H9 (cell line): ENCODE measurements around the gene LRRC3B. TPM values are rescaled to one million over a fixed set of nuclear protein-coding genes. Genes with fewer than 3 reads are reported as not detected.

Source experiments
- DNase-seq: peaks from one replicate; pipeline ENCODE4 v3.0.0-alpha.2; 2017
- H2AFZ ChIP-seq: one replicate; pipeline ENCODE4 v1.6.1; 2013; ENCODE audit warnings: mild to moderate bottlenecking, low read length, control low read depth, moderate library complexity
- H2AK5ac ChIP-seq: 2 replicates; pipeline ENCODE4 v1.6.1; 2013; ENCODE audit warnings: low read length, control low read depth, mixed read lengths; ENCODE audit not compliant: insufficient read length
- H2BK120ac ChIP-seq: one replicate; pipeline ENCODE4 v1.6.1; 2013; ENCODE audit warnings: low read depth, mild to moderate bottlenecking, low read length, control low read depth, inconsistent platforms; ENCODE audit not compliant: poor library complexity, severe bottlenecking
- H2BK12ac ChIP-seq: 2 replicates; pipeline ENCODE4 v1.6.1; 2013; ENCODE audit warnings: low read length, control low read depth, mixed read lengths, low read depth; ENCODE audit not compliant: insufficient read length
- H2BK15ac ChIP-seq: 2 replicates; pipeline ENCODE4 v1.6.1; 2013; ENCODE audit warnings: low read depth, low read length, control low read depth
- H2BK20ac ChIP-seq: one replicate; pipeline ENCODE4 v1.6.1; 2013; ENCODE audit warnings: low read depth, mild to moderate bottlenecking, low read length, control low read depth, inconsistent platforms; ENCODE audit not compliant: poor library complexity, severe bottlenecking
- H2BK5ac ChIP-seq: 2 replicates; pipeline ENCODE4 v1.6.1; 2013; ENCODE audit warnings: low read length, control low read depth, mixed read lengths; ENCODE audit not compliant: insufficient read length
- H3K14ac ChIP-seq: 2 replicates; pipeline ENCODE4 v1.6.1; 2013; ENCODE audit warnings: low read length, control low read depth; ENCODE audit not compliant: insufficient read depth
- H3K18ac ChIP-seq: 2 replicates; pipeline ENCODE4 v1.6.1; 2013; ENCODE audit warnings: low read depth, mild to moderate bottlenecking, mixed read lengths, low read length, control low read depth; ENCODE audit not compliant: insufficient read length
- H3K23ac ChIP-seq: 2 replicates; pipeline ENCODE4 v1.6.1; 2013; ENCODE audit warnings: low read length, control low read depth, mixed read lengths, low read depth; ENCODE audit not compliant: insufficient read length
- H3K23me2 ChIP-seq: 2 replicates; pipeline ENCODE4 v1.6.1; 2013; ENCODE audit warnings: low read depth, mild to moderate bottlenecking, mixed read lengths, low read length, control low read depth; ENCODE audit not compliant: insufficient read length, poor library complexity, severe bottlenecking
- H3K27ac ChIP-seq: 2 replicates; pipeline ENCODE4 v1.5.1; 2013; ENCODE audit warnings: low read length, control low read depth, mixed read lengths, low read depth; ENCODE audit not compliant: insufficient read length
- H3K27me3 ChIP-seq: 2 replicates; pipeline ENCODE4 v1.6.1; 2013; ENCODE audit warnings: low read length, control low read depth, inconsistent platforms; ENCODE audit not compliant: insufficient read depth
- H3K4ac ChIP-seq: 2 replicates; pipeline ENCODE4 v1.6.1; 2013; ENCODE audit warnings: low read depth, mild to moderate bottlenecking, control low read depth, inconsistent platforms, low read length, moderate library complexity
- H3K4me1 ChIP-seq: 2 replicates; pipeline ENCODE4 v1.6.1; 2013; ENCODE audit warnings: low read length, control low read depth, inconsistent platforms; ENCODE audit not compliant: insufficient read depth
- H3K4me2 ChIP-seq: 2 replicates; pipeline ENCODE4 v1.6.1; 2013; ENCODE audit warnings: low read length, control low read depth, mixed read lengths; ENCODE audit not compliant: insufficient read length, insufficient read depth
- H3K56ac ChIP-seq: 2 replicates; pipeline ENCODE4 v1.6.1; 2013; ENCODE audit warnings: low read depth, mild to moderate bottlenecking, mixed read lengths, low read length, control low read depth; ENCODE audit not compliant: insufficient read length
- H3K79me1 ChIP-seq: 2 replicates; pipeline ENCODE4 v1.6.1; 2013; ENCODE audit warnings: low read depth, mild to moderate bottlenecking, moderate library complexity, low read length, control low read depth, inconsistent platforms; ENCODE audit not compliant: insufficient read depth, poor library complexity, severe bottlenecking
- H3K79me2 ChIP-seq: 2 replicates; pipeline ENCODE4 v1.6.1; 2013; ENCODE audit warnings: low read length, control low read depth, inconsistent platforms; ENCODE audit not compliant: insufficient read depth
- H3K9ac ChIP-seq: 2 replicates; pipeline ENCODE4 v1.6.1; 2013; ENCODE audit warnings: low read length, control low read depth, mixed read lengths; ENCODE audit not compliant: insufficient read length; ENCODE audit errors: extremely low read depth
- H3K9me3 ChIP-seq: one replicate; pipeline ENCODE4 v1.6.1; 2013; ENCODE audit warnings: low read depth, low read length, inconsistent platforms; ENCODE audit not compliant: control insufficient read depth
- H3T11ph ChIP-seq: one replicate; pipeline ENCODE4 v1.6.1; 2013; ENCODE audit warnings: mild to moderate bottlenecking, low read length, control low read depth, inconsistent platforms
- H4K20me1 ChIP-seq: one replicate; pipeline ENCODE4 v1.6.1; 2013; ENCODE audit not compliant: control insufficient read depth, insufficient read length, insufficient read depth
- H4K5ac ChIP-seq: 2 replicates; pipeline ENCODE4 v1.6.1; 2013; ENCODE audit warnings: low read depth, mild to moderate bottlenecking, mixed read lengths, low read length, control low read depth; ENCODE audit not compliant: insufficient read length
- H4K8ac ChIP-seq: replicated peaks from 2 replicates; pipeline ENCODE4 v1.6.1; 2013; ENCODE audit warnings: low read length, control low read depth, mixed read lengths, low read depth; ENCODE audit not compliant: insufficient read length
- H4K91ac ChIP-seq: 2 replicates; pipeline ENCODE4 v1.6.1; 2013; ENCODE audit warnings: low read depth, mild to moderate bottlenecking, moderate library complexity, mixed read lengths, low read length, control low read depth; ENCODE audit not compliant: insufficient read length
- H3K27ac Mint-ChIP-seq, 3 experiments: 2 replicates in 2 of 3; 3 replicates in 1 of 3; pipeline ENCODE4 v1.8.0; 2020 to 2021; ENCODE audit warnings: mixed read lengths in 3 of 3, mild to moderate bottlenecking in 1 of 3, moderate library complexity in 1 of 3
- H3K27me3 Mint-ChIP-seq: 2 replicates; pipeline ENCODE4 v1.8.0; 2021; ENCODE audit warnings: low read depth, mild to moderate bottlenecking, moderate library complexity, mixed read lengths
- H3K36me3 Mint-ChIP-seq, 3 experiments: 2 replicates in 2 of 3; 3 replicates in 1 of 3; pipeline ENCODE4 v1.8.0; 2020 to 2021; ENCODE audit warnings: low read depth in 3 of 3, mixed read lengths in 3 of 3; ENCODE audit not compliant: insufficient read depth in 1 of 3
- H3K4me1 Mint-ChIP-seq, 2 experiments: 2 replicates each; pipeline ENCODE4 v1.8.0; 2020; ENCODE audit warnings: mixed read lengths in 2 of 2
- H3K4me3 Mint-ChIP-seq, 2 experiments: 2 replicates in 1 of 2; 3 replicates in 1 of 2; pipeline ENCODE4 v1.8.0; 2020 to 2021; ENCODE audit warnings: mild to moderate bottlenecking in 2 of 2, mixed read lengths in 2 of 2, moderate library complexity in 1 of 2
- H3K9me3 Mint-ChIP-seq, 2 experiments: 2 replicates in 1 of 2; 3 replicates in 1 of 2; pipeline ENCODE4 v1.8.0; 2020; ENCODE audit warnings: mild to moderate bottlenecking in 2 of 2, mixed read lengths in 2 of 2, moderate library complexity in 1 of 2
- CTCF ChIP-seq: fragments of 200-600 bp; sonication (generic); conservative IDR thresholded peaks from 3 replicates; pipeline ENCODE4 v1.8.0; 2021; ENCODE audit warnings: antibody characterized with exemption, mild to moderate bottlenecking
- WGBS: extraction: QIAGEN DNeasy Blood & Tissue Kit; methylation state at CpG from one replicate; pipeline ENCODE4 v1.1.7; 2013; ENCODE audit warnings: missing lambda C conversion rate, low lambda C conversion rate, mixed read lengths; ENCODE audit not compliant: insufficient read length; ENCODE audit errors: extremely low coverage; 5-methylcytosine and 5-hydroxymethylcytosine counted together
- total RNA-seq: library from RNA; stranded (reverse); gene quantifications from 2 replicates; pipeline ENCODE4 v1.2.1, GENCODE V29; 2021

LRRC3B gene
- total RNA-seq, 1 experiment from 2014 or later: 0.35 TPM

GRCh38 chr3:26631390-26631738 lies 8.8 kb downstream of the LRRC3B start:
- Histone ChIP-seq H3K4me2 (no peak overlapping the region), H3K23me2 (no peaks in the 10 kb centered on the region), H3K79me1 (no peaks in the 10 kb centered on the region), H3K79me2 (no peaks in the 10 kb centered on the region), H3K27ac (no peak overlapping the region), H4K20me1 (no peaks in the 10 kb centered on the region), H3K4me1 (no peaks in the 10 kb centered on the region), H4K8ac (no peak overlapping the region), H2BK20ac (no peak overlapping the region), H3K9me3 (no peaks in the 10 kb centered on the region), H2AK5ac (no peak overlapping the region), H2BK120ac (no peak overlapping the region), H3K18ac (no peak overlapping the region), H2BK15ac (no peak overlapping the region), H3K56ac (no peak overlapping the region), H3K27me3 (peaks cover 27% of the 10 kb centered on the region; the same call in 1 of the 2 replicates), H2AFZ (no peak overlapping the region), H3K14ac (no peak overlapping the region), H2BK5ac (no peak overlapping the region), H2BK12ac (no peak overlapping the region), H3K4ac (no peak overlapping the region), H4K5ac (no peak overlapping the region), H4K91ac (no peak overlapping the region), H3T11ph (no peak overlapping the region), H3K9ac (no peak overlapping the region), H3K23ac (no peak overlapping the region)
- H3K27ac Mint-ChIP-seq: no peak overlapping the region
- DNase-seq: no peak
- no peaks in the 10 kb centered on the region for H3K36me3 Mint-ChIP-seq
- H3K4me3 Mint-ChIP-seq: no peak overlapping the region
- no peak for TF ChIP-seq CTCF
- peaks cover 2 to 7% of the 10 kb centered on the region in 2 experiments; a peak in 3 of 4 replicates for H3K4me1 Mint-ChIP-seq
- peaks cover 46% of the 10 kb centered on the region for H3K27me3 Mint-ChIP-seq
- H3K9me3 Mint-ChIP-seq: no peaks in the 10 kb centered on the region; a peak in 1 of 5 replicates
- WGBS: no CpG with 5 or more reads among the region's 1 CpG
